Endometrium (tissue), 2 donors: ENCODE results near the gene NDUFA11.

Source experiments
- FAIRE-seq: peaks from 2 replicates; lab custom pipeline; 2012; peaks lifted over from hg19 to GRCh38; lab: Jason Lieb, UNC
- donor health status: control.
- donor health status: control.

NDUFA11 gene

DNA sequence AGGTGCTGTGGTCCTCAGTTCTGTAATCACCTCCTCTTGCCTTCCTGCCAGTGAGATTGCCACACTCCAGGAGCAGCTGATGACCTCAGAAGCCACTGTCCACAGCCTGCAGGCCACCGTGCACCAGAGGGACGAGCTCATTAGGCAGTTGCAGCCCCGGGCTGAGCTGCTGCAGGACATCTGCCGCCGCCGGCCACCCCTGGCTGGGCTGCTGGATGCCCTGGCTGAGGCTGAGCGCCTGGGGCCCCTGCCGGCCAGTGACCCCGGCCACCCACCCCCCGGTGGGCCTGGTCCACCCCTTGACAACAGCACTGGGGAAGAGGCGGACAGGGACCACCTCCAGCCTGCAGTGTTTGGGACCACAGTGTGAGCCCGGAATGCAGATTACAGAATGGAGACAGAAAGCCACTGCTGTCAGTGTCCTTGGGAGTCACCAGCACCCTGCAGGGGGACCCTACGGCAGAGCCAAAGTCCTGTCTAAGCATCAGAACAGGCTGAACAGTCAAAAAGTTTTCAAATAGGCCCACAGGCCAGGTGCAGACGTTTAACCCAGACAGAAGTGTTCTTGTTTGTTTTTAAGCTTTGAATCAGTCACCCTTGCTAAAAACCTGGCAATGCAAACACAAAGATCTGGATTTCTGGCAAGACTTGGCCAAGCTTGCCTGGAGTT is 5.3 kb upstream of the NDUFA11 start:
- no peak for FAIRE-seq

DNA sequence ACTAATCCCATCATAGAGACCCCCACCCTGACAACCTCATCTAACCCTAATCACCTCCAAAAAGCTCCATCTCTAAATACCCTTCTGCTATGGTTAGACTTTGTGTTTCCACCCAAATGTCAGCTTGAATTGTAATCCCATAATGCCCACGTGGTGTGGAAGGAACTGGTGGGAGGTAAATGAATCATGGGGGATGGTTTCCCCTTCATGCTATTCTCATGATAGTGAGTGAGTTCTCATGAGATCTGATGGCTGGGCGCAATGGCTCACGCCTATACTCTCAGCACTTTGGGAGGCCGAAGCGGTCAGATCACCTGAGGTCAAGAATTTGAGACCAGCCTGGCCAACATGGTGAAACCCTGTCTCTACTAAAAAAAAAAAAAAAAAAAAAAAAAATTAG is 3.7 kb upstream of the NDUFA11 start:
- no peak for FAIRE-seq

DNA sequence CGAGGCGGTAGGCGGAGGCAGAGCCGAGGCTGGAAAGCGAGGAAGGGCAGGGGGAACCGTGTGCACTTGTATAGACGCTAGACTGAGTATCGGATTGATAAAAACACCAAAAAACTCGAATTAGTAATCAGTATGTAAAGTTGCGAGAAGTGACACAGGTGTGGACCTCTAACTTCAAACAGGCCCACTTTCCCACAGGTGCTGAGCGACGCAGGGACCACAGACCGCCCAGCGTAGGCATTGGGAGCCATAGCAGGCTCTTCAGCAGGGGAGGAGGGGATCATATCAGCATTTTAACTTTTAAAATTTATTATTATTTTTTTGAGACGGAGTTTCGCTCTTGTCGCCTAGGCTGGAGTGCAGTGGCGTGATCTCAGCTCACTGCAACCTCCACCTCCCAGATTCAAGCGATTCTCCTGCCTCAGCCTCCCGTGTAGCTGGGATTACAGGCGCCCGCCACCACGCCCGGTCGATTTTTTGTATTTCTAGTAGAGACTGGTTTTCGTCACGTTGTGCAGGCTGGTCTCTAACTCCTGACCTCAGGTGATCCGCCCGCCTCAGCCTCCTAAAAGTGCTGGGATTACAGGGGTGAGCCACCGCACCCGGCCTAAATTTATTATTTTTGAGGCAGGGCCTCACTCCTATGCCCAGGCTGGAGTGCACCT is 1.7 kb upstream of the NDUFA11 start:
- no peak for FAIRE-seq

DNA sequence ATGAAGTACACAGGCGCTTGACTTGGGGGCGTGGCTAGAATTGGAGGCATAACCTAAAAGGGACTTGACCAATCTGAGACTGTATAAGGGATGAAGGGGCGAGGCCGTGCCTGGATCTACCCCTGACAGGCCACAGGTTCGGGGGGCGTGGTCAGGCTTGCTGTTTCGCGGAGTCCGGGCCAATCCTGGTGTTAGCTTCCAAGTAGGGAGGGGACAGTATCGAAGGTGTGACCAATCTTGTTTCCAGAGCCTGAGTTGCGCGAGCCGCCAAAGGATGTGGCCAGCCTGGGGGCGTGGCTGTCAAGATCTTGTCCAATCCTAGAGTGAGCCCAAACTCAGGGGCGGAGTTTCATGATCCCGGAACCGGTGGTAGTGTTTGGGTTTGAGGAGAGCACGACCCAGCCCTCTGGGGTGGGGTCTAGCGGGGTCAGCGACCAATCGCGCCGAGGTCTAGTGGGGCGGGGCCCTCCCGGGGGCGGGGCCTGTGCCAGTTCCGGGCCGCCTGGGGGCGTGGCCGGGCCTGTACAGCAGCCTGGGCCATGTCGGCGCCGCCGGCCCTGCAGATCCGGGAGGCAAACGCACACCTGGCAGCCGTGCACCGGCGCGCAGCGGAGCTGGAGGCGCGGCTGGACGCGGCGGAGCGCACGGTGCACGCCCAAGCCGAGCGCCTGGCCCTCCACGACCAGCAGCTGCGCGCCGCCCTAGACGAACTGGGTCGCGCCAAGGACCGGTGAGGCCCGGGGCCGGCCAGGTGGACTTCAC is 943 bp upstream of the NDUFA11 start, which contains the start of gene VMAC:
Gene VMAC (plus strand): TSS at position 521 of the 762 bp plus-strand sequence. CDS start 19 bp downstream, at position 540.
- FAIRE-seq: peak; percentile 100

DNA sequence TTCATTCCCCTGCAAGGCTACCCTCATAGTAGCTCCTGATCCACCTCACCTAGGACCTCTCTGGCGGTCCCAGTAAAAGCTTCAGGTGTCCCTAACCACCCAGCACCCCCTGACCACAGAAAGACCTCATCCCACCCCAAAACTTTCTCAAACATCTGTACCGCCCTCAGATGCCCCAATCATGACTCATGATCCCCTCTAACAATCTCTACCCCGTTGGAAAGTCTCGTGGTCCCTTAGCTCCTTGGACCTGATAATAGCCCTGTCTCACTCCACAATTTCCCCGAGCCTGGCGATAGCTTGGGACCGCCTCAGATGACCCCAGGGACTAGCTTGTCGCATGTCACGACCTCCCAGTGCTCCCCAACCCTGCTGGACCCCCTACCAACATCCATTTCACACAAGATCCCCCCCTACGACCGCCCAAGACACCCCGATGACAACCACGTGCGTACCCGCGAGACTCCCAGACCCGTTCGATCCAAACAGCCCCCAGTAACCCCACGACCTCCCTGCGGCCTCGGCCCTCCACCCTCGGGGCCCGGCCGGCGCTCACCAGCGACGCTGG is 450 bp downstream of the NDUFA11 start:
- no peak for FAIRE-seq

DNA sequence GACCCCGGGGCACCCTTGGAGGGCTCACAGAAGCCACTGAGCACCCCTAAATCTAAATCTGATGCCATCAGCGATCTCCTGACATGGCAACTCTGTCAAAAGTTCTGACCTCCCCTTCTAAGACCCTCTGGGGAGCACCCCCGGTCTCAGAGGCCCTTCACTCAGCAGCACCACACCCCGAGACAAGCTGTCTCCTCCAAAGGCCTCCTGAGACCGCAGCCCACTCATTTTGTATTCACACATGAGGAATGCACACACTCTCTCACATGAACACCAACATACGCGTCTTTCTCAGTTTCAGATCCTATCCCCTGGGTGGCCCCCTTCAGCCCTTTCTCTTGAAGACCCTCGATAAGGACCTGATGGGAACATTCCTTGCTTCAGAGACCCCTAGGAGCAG is 2.6 kb downstream of the NDUFA11 start:
- no peak for FAIRE-seq

DNA sequence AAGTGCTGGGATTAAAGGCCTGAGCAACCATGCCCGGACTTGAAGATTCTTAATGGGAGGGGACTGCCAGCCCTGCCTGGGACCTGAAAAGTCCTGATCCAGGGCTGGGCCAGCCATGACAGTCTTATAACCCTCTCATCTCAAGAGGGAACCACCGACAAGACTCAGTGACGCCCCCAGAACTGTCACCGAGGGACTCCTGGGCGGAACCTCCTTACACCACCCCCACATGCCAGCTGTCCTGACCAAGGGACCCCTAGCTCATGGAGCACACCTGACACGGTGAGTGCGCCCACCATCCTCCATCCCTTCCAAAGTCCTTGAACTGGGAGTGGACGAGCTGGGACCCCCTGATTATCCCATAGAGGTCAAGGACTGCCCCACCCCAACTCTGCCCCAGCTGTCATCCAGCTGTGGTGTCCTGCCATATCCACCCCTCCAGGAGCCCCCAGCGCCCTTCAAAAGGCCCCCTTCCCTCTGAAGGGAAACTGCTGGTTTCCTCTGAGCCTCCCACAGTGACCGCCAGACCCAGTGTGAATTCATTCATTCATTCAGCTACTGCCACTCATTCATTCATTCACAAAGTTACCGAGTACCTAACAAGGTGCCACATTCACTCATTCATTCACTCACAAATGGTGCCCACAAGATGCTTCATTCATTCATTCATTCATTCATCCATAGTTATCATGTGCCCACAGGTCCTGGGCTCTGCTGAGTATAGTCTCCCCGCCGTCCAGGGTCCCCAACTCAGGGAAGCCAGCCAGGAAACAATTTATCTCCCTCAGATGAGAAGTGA is 3.7 kb downstream of the NDUFA11 start:
- no peak for FAIRE-seq

DNA sequence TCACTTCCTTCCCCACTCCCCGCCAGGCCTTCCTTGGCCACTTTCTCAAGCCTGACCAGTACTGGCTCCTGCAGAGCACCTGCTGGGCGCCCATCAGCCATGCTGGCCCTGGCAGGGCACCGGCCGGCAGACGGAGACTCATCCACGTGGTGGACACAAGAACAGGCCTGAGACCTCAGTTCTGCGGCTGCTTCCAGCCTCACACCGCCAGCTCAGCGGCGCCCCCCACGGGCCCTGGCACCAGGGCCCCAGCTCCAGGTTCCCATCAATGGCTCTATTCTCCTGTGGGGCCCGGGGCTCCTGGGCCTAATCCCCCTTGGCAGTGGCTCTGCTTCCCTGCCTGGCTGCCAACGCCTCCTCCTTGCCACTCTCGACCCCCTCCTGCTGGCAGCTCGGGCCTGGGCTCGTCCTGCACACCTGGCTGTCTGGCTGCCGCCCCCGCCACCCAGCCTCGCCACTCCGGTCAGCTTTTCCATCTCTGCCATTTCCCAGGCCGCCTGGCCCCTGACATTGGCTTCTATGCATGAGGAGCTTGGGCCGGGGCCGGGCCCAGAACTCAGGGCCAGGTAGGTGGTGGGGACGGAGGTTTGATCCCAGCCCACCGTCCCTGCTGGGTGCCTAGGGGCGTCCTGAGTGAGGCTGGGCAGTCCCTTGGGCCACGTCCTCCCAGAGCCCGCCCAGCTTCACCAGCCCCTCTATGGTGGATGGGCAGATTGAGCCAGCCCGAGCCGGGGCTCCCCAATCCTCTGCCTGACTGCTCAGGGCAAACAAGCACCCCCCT is 6.2 kb downstream of the NDUFA11 start:
- FAIRE-seq: no peak

DNA sequence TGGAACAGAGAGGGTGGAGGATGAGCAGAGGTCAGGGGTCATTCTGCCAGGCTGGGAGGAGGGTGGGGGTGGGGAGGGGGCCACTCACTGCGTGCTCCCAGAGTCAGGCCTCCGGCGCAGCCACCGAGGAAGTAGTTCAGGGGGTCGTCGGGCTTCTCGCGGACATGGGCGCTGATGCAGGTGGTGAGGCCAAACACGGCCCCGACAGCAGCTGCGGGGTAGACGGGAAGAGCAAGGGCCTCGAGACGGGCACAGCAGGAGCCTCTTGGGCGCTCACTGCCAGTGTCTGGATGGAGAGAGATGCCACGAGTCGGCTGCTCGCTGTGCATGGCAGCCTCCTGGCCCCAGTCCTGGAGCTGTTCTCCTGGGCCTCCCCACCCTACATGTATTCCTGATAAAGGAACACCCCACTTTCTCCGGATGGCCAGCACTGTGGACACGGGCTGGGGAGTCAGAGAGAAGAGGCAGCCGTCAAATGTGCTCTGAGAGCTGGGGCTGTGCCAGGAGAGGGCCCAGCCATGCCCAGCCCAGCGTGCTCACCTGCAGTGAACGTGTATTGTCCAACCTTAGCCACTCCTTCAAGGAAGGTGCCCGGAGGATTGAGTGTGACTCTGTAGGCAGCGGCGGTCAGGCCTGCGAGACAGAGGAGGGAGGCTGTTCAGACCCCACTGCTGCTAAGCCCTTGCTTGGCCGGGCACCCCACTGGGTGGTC is 7.1 kb downstream of the NDUFA11 start:
- no peak for FAIRE-seq

DNA sequence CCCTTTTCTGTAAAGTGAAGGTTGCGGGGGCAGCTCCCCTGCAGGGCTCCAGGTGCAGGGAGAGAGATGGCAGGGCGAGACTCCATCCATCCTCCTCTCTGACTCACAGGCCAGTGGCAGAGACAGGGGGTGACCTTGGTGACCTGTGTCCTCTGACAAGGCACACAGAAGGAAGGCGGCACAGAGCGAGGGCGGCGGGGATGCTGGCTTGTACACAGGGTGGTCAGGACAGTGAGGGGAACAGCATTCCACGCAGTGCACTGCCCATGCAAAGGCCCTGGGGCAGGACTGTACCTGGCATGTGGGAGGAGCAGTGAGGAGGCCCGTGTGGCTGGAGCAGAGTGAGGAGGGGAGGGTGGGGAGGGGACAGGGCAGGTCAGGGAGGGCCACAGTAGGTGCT is 7.7 kb downstream of the NDUFA11 start:
- no peak for FAIRE-seq

DNA sequence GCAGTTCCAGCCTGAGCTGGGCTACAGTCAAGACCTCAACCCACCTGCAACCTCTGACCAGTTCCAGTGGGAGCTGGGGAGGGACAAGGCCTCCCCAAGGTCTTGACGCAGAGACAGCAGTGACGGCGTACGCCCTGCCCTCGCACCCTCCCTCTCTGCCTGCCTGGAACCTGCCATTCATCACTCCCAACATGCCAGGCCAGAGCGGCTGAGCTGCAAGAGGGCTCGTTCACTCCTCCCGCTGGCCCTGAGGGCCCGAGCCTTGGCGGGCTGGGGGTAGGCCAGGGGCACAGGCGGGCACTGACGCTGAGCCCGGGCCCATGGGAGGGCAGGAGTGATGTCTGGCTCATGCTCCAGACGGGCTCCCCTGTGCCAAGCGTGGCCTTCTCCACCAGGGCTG is 8.2 kb downstream of the NDUFA11 start:
- FAIRE-seq: no peak

DNA sequence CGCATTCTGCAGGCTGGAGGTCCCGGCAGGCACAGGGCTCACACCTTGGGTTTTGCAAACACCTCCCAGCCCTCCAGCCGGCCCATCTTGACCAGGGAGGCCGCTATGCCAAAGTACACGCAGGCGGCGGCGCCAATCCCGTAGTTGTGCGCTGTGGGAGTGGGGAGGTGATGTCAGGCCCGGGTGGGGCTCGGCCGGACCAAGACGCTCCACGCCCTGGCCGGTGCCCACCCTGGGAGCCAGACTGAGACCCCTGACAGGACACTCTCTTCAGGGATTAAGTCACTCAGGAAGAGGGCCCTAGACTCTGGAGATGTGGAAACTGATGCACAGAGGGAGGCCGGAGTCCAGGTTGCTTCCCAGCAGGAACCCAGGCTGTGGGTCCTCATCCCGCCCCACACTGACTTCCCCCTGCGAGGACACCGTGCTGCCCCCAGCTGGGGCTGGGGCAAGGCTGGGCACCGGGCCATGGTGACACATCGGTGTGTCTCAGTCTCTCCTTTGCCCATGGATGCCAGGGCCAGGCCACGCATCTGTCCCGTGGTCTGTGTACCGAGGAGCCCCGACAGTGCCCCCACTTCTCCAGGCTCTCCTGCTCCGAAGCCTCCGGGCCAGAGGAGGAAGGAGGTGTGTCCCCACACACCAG is 8.8 kb downstream of the NDUFA11 start:
- no peak for FAIRE-seq

DNA sequence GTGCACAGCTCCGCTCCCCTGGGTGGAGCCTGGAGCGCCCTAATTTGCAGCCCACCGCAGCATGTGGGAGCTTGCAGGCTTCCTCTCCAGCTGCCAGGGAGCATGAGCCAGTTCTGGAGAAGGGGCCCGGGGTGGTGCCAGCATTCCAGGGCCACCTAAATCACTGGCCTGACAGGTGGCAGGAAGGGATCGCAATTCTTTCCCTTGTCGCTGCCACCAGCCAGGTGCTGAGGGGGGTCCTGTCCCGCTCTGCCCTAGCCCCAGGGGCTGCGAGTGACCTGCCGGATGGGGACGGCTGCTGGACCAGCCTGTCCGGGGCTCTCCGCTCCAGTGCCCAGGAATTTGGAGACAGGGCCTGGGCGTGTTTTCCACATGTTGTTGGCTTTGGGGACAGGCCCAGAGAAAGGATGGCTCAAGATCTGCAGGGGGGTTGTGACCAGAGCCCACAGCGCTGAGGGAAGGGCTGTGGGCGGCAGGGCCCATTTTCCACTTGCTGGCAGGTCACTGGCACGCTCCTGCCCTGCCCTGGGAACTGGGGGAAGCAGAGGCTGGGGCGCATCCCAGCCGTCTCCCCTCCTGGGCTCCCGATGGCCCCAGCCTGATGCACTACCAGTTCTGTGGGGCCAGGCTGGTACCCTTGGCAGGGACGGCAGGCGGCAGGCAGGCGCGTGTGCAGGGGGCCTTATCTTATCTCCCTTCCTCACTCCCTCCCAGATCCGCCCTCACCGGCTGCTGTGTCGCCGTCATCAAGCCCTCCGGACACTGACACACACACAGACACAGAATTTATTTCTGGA is 9.5 kb downstream of the NDUFA11 start:
- no peak for FAIRE-seq

DNA sequence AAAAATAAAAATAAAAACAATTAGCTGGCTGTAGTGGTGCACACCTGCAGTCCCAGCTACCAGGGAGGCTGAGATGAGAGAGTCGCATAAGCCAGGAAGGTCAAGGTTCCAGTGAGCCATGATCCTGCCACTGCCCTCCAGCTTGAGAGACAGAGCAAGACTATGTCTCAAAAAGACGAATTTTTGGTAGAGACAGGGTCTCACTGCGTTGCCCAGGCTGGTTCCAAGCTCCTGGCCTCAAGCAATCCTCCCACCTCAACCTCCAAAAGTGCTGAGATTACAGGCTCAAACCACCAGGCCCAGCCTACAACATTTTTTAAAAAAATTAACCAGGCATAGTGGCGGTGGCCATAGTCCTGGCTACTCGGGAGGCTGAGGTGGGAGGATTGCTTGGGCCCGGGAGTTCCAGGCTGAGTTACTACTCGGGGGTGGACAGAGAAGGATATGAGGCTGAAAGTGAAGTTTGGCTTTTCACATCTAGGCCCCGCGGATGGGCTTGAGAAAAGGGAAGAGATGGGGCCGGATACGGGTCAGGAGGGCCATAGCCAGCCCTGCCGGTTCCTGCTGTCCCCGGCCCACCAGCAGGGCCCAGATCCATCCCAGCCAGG is 10.2 kb downstream of the NDUFA11 start:
- no peak for FAIRE-seq

DNA sequence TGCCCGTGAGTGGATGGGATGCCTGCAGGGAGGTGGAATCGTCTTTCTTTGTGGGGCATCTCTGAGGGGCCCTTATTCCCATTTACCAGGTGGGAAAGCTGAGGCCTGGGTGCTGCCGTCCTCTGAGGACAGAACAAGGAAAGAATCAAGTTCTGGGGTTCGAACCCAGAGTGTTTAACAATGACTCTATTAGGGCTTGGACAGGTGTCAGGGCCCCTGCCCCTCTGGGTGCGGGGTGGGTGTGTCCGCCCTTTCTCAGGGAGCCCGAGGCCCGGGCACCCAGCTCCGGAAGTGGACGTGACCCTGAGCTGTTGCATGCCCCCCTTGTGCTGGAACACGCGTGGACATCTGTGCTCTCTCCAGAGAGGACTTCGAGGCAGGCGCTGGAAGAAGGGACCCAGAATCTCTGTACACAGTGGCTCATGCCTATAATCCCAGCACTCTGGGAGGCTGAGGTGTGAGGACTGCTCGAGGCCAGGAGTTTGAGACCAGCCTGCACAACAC is 10.8 kb downstream of the NDUFA11 start:
- FAIRE-seq: no peak

DNA sequence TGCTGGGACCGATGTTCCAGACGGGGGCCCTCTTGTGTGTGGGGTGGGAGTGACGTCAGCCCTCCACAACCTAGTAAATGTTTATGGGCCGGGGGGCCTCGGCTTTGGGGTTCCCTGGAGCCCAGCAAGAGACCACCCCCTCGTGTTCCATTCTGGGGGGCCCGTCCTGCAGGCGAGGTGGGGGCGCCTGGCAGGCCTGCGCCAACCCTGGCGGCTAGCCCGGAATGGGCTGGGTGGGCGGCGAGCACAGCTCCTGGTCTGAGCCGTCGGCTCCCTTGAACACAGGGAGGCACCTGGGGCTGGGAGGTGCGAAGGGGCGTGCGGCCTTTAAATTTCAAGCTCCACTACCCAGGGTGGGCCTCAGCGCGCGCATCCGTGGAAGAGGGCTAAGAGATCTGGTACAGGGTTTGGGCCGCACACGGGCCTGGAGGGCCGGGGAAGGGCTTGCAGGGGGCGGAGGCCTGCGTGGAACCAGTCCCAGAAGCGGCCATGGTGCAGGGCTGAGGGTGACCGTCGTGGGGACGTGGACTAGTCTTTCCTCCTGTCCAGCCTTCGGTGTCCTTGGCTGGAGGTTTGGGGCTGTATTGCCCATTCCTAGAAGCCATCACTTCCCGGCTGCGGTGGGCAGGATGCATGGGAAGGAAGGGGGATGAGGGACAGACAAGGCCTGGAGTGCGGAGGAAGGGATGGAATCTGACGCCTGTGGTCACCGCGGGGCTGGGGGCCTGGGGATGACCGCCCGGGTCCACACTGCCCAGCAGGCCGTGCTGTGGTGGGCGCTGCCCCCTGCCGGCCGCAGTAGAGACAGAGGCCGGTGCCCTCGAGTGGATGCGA is 11.4 kb downstream of the NDUFA11 start:
- no peak for FAIRE-seq

DNA sequence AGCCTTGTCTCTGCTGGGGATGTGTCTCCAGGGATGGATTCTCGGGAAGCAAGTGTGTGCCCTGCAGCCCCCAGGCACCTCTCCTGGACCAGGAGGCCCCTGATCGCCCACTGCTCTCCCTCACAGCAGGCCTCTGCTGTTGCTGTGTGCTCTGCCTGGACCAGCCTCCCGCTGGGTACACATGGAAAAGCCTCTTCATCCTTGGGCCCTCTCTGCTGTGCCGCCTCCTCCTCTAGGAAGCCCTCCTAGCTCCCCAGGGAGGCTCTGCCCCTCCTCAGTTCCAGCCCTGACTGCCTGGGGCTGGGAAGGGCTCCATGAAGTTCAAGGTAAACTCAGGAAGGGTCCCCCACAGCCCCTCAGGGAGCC is 12.0 kb downstream of the NDUFA11 start:
- FAIRE-seq: no peak

DNA sequence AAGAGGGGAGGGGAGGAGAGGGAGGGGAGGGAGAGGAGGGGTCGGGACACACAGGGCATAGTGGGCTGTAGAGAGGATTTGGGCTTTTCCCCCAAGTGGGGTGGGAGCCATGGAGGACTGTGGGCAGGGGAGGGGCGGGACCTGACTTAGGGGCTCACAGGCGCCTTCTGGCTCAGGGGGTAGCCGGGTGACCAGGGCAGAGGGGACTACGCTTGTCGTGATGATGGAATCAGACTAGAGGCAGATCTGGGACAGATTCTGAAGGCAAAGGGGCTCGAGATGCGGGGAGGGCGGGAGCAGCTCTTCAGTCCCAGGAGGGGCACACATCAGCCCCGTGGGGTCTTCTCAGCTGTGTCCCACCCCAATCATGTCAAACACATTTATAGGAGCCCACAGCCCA is 13.5 kb downstream of the NDUFA11 start:
- no peak for FAIRE-seq
